NK-92 treated with Interleukin-12 subunit alpha and Interleukin-12 subunit beta, amount 100 ng/mL, for 24 hours (cell line): ENCODE data around the gene ABCC2.

Experiments used
- DNase-seq: peaks from one replicate; lab custom pipeline; 2025; lab: John Stamatoyannopoulos, UW

Gene ABCC2

GRCh38 chr10:99770408-99771045 lies 11.9 kb upstream of the ABCC2 start:
- no peak for DNase-seq

GRCh38 chr10:99775850-99776249 lies 6.6 kb upstream of the ABCC2 start:
- DNase-seq: no peak

- DNase-seq: no peak
Observed at GRCh38 chr10:99777918-99778714, 4.3 kb upstream of the ABCC2 start.

GRCh38 chr10:99779335-99779734 lies 3.1 kb upstream of the ABCC2 start:
- no peak for DNase-seq

- DNase-seq: no peak
Observed at GRCh38 chr10:99781734-99782429, 558 bp upstream of the ABCC2 start.

- no peak for DNase-seq
Observed at GRCh38 chr10:99784016-99784726, 1.7 kb downstream of the ABCC2 start.

GRCh38 chr10:99784727-99785441 lies 2.4 kb downstream of the ABCC2 start:
- DNase-seq: no peak

GRCh38 chr10:99785646-99786045 lies 3.2 kb downstream of the ABCC2 start:
- no peak for DNase-seq

GRCh38 chr10:99787311-99787710 lies 4.9 kb downstream of the ABCC2 start:
- no peak for DNase-seq

GRCh38 chr10:99787782-99788445 lies 5.5 kb downstream of the ABCC2 start:
- DNase-seq: no peak

- no peak for DNase-seq
Observed at GRCh38 chr10:99788598-99789256, 6.3 kb downstream of the ABCC2 start.

GRCh38 chr10:99791831-99792230 lies 9.4 kb downstream of the ABCC2 start:
- DNase-seq: no peak

GRCh38 chr10:99793819-99794218 lies 11.4 kb downstream of the ABCC2 start:
- DNase-seq: no peak

GRCh38 chr10:99796928-99797327 lies 14.5 kb downstream of the ABCC2 start:
- DNase-seq: no peak

- DNase-seq: no peak
Observed at GRCh38 chr10:99798031-99798430, 15.6 kb downstream of the ABCC2 start.

- no peak for DNase-seq
Observed at GRCh38 chr10:99798920-99799319, 16.5 kb downstream of the ABCC2 start.

- DNase-seq: no peak
Observed at GRCh38 chr10:99799613-99800012, 17.2 kb downstream of the ABCC2 start.

GRCh38 chr10:99804471-99804870 lies 22.0 kb downstream of the ABCC2 start:
- DNase-seq: no peak

- no peak for DNase-seq
Observed at GRCh38 chr10:99805190-99805589, 22.8 kb downstream of the ABCC2 start.

- DNase-seq: no peak
Observed at GRCh38 chr10:99806091-99806490, 23.7 kb downstream of the ABCC2 start.

- no peak for DNase-seq
Observed at GRCh38 chr10:99807786-99808185, 25.3 kb downstream of the ABCC2 start.
